Fibroblast of the aortic adventitia (primary cell): ENCODE data around the gene FAM78A. TPM values are rescaled to one million over a fixed set of nuclear protein-coding genes. Genes with fewer than 3 reads are reported as not detected.

Experiments
- DNase-seq: peaks from one replicate; pipeline ENCODE4 v3.0.0-alpha.2; 2010; ENCODE audit warnings: low read depth
- H3K4me3 ChIP-seq: 2 replicates; pipeline ENCODE4 v1.5.1; 2011; ENCODE audit warnings: low read depth, mild to moderate bottlenecking, control low read depth, low read length, moderate library complexity
- total RNA-seq: library from RNA; depleted of rRNA; stranded (reverse); fragments of >200 nt; gene quantifications from 2 replicates; pipeline ENCODE4 v1.2.3, GENCODE V29; 2012; ENCODE audit warnings: low replicate concordance
- TF ChIP-seq, protein P1 (sequence below): IDR thresholded peaks from 2 replicates; pipeline ENCODE4 v1.5.1; 2011; ENCODE audit warnings: mild to moderate bottlenecking, low read length, control low read depth, inconsistent platforms; ENCODE audit not compliant: insufficient read depth

The FAM78A gene
- total RNA-seq, 1 donor, result 0.36 TPM

DNA sequence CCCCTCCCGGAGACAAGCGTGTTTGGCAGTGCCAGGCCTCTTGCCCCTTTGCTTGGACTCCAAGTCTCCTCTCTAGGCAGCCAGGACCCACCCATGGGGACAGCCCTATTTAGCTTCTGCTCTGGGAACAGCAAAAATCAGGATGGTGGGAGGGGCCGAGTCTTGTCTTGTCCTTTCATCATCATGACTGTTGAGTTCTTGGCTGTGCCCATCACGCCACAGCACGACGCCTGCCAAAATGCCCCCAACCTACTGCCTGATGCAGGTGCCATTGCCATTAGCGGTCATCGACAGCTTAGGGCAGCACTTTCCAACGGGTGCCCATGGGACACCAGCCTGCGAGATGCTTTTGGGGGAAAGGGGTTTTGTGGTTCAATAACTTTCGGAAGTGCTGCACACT is 32.1 kb upstream of the FAM78A start:
- H3K4me3 ChIP-seq, result no peak overlapping the region
- DNase-seq, result no peak
- TF ChIP-seq, protein P1, sequence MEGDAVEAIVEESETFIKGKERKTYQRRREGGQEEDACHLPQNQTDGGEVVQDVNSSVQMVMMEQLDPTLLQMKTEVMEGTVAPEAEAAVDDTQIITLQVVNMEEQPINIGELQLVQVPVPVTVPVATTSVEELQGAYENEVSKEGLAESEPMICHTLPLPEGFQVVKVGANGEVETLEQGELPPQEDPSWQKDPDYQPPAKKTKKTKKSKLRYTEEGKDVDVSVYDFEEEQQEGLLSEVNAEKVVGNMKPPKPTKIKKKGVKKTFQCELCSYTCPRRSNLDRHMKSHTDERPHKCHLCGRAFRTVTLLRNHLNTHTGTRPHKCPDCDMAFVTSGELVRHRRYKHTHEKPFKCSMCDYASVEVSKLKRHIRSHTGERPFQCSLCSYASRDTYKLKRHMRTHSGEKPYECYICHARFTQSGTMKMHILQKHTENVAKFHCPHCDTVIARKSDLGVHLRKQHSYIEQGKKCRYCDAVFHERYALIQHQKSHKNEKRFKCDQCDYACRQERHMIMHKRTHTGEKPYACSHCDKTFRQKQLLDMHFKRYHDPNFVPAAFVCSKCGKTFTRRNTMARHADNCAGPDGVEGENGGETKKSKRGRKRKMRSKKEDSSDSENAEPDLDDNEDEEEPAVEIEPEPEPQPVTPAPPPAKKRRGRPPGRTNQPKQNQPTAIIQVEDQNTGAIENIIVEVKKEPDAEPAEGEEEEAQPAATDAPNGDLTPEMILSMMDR, result no peak

DNA sequence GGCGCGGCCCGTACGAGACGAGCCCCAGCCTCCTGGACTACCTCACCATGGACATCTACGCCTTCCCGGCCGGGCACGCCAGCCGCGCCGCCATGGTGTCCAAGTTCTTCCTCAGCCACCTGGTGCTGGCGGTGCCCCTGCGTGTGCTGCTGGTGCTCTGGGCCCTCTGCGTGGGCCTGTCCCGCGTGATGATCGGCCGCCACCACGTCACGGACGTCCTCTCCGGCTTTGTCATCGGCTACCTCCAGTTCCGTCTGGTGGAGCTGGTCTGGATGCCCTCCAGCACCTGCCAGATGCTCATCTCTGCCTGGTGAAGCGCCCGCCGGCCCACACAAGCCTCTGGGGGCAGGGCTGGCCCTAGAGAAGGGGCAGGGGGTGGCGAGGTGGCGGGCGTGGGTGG is 31.7 kb upstream of the FAM78A start:
- no peak for DNase-seq
- TF ChIP-seq, protein P1, result no peak
- no peak overlapping the region for H3K4me3 ChIP-seq

DNA sequence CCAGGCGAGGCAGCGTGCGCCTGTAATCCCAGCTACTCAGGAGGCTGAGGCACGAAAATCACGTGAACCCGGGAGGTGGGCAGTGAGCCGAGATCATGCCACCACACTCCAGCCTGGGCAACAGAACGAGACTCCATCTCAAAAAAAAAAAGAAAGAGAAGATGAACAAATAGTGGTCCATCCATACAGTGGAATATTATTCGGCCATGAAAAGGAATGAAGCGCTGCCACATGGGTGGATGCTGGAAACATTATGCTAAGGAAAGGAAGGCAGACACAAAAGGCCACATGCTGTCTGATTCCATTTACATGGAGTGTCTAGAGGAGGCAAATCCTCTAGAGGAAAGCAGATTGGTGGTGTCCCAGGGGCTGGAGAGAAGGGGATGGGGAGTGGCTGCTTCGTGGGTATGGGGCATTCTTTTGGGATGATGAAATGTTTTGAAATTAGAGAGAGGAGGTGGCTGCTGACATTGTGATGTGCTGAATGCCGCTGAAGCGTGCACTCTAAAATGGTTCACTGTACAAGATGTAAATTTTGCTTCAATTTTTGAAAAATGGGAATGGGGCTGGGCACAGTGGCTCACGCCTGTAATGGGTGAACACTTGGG is 30.2 kb upstream of the FAM78A start:
- DNase-seq, result no peak
- TF ChIP-seq, protein P1, result no peak
- no peak overlapping the region for H3K4me3 ChIP-seq

DNA sequence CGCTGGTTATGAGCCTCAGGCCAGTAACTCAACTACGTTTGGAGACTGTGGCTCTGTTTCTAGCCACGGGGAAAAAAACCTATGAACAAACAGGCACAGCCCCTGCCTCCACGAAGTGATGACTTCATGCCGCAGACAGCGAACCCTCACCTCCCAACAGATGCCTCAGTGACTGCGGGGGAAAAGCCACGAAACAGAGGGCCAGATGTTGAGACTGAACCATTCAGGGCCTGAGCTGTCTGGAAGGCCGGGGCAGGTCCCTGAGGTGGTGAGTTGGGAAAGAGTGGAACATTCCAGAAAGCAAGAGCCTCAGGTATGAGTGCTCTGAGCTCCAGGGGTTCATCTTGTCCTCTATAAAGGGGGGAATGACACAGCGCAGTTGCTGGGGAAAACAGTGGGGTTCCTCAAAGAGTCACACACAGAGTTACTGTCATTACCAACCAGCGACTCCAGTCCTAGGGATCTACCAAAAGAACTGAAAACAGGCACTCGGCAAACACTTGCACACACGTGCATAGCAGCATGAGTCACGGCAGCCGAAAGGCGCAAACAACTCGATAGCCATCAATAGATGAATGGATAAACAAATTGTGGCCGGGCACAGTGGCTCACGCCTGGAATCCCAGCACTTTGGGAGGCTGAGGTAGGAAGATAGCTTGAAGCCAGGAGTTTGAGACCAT is 28.5 kb upstream of the FAM78A start:
- DNase-seq, result no peak
- no peak overlapping the region for H3K4me3 ChIP-seq
- TF ChIP-seq, protein P1, result no peak

DNA sequence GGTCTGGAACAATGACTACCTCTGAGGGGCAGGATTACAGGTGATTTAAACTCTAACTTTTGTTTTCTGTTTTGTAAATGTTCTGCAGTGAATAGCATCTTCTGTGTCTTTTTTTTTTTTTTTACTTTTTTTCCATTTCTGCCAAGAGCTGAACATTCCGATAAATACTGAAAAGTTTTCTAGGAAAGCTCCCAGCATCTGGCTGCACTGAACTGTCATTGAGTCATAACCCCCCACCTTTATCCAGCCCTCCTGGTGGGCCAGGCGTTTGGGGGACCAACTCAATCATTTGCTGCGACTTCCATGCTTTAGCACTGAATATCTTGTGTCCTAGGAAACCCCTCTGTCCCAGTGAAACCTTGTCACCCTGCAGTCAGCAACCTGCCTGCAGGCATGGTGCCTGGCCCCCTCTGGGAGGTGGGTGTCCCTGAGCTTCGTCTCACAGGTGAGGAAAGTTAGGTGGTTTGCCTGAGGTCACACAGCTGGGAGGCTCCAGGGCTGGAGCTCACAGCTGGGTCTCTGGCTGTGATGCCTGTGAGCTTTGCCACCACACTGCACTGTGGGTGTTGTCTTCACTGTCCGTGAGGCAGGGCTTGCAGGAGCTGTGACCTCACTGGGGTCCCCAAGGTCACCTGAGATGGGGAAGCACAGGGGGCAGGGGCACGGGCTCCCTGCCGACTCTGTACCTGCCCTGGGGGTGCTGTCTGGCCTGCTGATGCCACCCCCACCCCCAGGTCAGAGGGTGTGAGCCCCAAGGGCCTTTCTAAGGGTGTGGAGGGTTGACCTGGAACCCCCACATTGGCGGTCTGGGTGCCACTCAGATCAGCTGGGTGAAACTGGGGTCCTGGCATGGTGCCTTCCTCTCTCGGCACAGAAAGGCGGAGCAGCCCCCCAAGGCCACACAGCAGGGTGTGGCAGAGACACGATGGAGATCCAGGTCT is 27.3 kb upstream of the FAM78A start:
- H3K4me3 ChIP-seq, result no peak overlapping the region
- TF ChIP-seq, protein P1, result no peak
- DNase-seq, result no peak

DNA sequence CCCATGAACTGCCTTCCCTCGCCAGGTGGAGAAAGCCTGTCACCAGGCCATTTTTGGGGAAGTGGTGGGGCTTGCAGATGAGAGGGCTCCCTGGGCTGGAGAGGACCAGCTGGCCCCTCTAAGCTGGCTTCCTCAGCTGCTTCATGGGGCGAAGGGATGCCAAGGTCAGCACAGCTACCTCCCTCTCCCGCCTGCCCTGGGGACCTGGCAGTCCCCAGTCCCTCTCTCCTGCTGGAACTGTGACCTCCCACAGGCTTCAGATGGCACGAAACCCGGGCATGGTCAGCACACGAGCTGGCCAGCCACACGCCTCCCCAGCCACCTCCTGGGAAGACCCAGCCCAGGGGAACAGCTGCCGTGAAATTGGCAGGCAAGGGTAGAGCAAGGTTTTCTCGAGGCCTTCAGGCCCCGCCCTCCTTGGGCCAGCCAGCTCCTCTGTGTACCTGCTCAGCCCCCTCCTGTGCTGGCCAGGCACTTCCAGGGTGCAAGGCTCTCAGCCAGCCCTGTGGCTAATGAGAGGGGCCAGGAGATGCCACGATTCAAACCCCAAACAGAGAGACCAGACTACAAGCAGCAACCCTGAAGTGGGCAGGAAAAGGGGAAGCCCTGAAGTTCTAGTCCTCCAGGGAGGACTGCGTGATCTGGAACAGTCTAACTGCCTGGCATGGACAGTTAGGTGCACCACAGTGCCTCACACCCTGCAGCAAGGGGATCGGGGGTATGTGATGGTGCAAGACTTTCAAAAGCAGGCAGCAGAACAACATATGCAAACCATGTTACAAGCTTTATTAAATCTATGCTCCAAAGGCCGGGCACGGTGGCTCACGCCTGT is 26.1 kb upstream of the FAM78A start:
- no peak overlapping the region for H3K4me3 ChIP-seq
- no peak for DNase-seq
- TF ChIP-seq, protein P1, result no peak
